GM18907 (cell line): ENCODE measurements around the gene PLXNA1.

ENCODE experiments used
- ATAC-seq: cut with Tn5 transposase; IDR thresholded peaks from one replicate; pipeline ENCODE4 v1.9.1; 2021; ENCODE audit warnings: mild to moderate bottlenecking, moderate library complexity; ENCODE audit not compliant: unreplicated experiment

PLXNA1 gene

GRCh38 chr3:126985132-126985985, 2.4 kb downstream of the PLXNA1 start:
- ATAC-seq: no peak

- ATAC-seq: no peak
Observed at GRCh38 chr3:126986001-126986400, 3.1 kb downstream of the PLXNA1 start.

DNA sequence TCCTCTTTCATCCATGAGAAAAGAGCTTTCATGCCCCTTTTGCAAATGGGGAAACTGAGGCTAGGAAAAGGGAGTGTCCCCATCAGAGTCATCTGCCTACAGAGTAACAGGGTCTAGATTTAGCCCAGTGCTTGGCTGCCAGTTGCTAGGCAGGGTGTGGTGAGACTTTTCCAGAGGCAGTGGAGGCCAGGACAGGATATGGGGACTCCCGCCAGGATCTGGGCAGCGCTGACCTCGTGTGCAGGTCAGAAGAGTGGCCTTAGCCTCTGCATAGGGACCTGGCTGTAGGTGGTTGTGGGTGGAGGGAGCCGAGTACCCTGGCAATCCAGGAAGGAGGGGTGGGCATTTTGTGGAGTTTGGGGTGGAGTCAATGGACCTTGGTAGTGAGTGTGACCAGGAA, 4.2 kb downstream of the PLXNA1 start:
- no peak for ATAC-seq

DNA sequence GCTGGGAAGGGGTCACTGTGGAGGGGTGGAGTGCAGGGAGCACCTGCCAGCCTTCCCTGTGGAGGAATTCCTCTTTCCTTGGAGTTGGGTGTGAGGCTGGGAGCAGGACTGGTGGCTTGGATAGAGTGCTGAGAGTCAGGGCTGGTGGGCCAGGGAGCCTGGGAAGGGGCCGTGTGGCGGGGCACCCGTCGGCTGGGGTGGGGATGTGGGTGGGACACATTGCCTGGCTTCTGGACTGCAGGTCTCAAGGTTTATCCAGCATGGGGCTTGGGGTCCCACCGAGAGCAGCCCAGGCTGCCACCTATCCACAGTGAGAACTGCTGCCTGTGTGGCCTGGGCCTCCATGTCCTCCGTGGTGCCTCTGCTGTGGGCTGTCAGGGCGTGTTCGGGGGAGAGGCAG, 4.7 kb downstream of the PLXNA1 start:
- no peak for ATAC-seq

GRCh38 chr3:126988451-126989021, 5.6 kb downstream of the PLXNA1 start:
- no peak for ATAC-seq

GRCh38 chr3:126989316-126990023, 6.6 kb downstream of the PLXNA1 start:
- no peak for ATAC-seq

DNA sequence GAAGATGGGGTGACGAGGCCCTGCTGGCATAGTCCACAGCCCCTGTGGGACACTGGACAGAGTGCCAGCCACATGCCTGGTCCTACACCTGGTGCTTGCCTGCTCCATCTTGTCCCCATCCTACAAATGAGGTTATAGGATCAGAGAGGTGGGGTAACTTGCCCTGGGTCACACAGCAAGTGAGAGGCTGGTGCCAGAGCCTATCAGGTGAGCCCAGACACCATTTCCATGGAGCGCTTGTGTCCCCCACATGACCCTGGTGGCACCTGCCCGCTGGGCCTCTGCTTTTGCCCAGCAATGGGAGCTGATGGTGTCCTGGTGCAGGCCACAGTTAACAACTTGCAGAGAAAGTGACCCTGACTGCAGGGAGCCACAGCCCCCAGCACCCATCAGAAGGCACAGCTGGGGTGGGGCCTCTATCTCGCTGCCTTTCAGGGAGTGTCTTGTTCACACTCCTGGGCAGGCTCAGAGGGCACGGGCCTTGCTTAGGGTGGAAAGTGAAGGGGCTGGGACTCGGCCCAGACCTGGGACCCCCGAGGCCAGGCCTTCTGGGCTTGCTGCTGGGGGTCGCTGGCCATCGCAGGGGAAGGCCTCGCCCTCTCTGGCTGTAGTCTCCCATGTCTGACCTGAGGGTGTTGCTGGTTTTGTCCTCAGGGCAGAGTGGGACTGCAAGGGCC, 7.2 kb downstream of the PLXNA1 start:
- ATAC-seq: no peak

- no peak for ATAC-seq
Observed at GRCh38 chr3:126990890-126991289, 8.0 kb downstream of the PLXNA1 start.

DNA sequence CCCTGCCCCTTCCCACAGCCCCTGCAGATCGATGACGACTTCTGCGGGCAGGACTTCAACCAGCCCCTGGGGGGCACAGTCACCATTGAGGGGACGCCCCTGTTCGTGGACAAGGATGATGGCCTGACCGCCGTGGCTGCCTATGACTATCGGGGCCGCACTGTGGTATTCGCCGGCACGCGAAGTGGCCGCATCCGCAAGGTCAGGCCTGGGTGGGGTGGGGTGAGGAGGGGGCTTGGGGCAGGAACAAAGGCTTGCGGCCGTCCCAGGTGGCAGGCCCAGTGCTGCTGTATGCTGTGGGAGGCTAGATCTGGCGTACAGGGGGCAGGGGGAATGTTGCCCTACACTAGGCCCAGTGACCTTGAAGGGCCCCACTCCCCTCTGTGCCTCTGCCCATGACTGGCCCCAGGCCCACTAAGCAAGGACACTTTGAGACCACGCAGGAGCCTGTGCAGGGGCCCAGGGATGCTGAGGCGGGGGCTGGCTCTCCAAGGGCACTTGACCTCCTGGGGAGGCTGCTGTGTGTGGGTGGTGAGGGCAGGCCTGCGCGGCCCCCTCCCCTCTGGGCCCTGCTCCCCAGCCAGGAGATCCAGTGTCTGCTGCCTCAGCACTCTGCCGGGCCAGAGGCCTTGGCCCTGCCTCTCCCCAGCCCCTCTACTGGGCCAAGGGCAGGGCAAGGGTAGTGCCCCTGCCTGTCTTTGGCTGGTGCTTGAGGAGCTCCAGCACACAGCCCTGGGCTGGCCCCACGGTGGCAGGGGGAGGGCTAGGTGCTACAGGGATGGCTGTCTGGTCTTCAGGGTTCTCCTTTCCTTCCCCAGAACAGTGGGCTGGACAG, 8.7 kb downstream of the PLXNA1 start:
- ATAC-seq: no peak

DNA sequence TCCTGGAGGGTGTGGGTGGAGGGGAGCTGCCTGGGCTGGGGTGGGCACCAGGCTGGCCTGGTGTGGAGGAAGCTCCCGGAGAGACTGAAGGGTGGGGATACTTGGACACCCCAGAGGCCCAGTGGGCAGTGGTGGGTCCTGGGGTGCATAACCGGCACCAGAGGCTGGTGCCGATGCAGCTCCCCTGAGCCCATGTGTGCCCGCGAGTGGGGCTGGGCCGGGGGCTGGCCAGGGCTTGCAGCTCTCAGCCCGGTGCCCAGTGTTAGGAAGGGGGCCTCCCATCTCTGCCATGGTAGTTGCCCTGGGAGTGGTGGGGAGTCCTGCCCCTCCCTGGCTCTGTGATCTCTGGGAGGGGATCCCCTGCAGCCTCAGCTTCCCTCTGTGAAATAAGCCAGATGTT, 9.3 kb downstream of the PLXNA1 start:
- ATAC-seq: no peak

DNA sequence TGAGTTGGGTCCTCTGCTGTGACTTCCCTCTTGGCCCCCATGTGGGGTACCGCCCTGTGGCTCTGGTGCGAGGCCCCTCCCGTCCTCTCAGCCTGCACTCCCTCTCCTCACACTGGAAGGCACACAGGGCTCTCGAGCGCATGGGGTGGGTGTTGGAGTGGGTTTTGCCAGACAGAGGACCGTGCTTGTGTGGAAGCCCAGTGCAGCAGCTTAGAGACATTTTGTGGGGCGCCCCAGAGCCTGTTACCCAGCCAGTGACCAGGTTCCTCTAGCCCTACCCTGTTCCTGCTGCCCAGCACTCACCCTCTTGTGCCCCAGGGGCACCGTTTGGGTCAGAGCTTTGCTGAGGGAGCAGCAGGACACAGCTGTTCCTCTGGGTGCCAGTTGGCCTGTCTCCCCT, 9.9 kb downstream of the PLXNA1 start:
- ATAC-seq: no peak

GRCh38 chr3:126993436-126993835, 10.5 kb downstream of the PLXNA1 start:
- ATAC-seq: no peak

DNA sequence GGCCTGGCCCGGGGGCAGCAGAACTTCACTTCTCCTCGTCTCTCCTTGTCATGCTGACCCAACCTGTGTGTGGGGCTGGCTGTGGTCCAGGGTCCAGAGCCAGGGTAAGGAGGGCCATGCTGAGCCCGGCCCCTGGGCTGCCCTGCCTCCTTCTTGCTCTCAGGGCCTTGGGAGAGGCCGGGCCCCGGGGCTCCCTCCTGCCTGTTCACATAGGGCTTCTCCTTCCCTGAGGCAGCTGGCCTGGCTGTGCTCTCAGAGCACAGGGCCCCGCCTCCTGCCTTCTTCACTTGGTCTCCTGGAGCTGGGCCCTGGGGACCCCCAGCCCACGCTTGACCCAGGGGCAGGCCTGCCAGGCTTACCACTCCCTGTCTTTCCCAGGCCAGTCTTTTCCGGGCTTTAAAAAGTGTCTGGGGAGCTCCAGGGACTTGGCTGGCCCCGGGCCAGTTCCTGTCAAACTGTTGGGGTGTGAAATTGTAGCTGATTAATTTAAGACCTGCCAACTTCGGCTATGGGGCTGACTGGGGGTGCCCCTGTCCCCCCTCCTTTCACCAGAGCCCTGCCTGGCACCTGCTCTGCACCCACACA, 11.8 kb downstream of the PLXNA1 start:
- ATAC-seq: no peak

DNA sequence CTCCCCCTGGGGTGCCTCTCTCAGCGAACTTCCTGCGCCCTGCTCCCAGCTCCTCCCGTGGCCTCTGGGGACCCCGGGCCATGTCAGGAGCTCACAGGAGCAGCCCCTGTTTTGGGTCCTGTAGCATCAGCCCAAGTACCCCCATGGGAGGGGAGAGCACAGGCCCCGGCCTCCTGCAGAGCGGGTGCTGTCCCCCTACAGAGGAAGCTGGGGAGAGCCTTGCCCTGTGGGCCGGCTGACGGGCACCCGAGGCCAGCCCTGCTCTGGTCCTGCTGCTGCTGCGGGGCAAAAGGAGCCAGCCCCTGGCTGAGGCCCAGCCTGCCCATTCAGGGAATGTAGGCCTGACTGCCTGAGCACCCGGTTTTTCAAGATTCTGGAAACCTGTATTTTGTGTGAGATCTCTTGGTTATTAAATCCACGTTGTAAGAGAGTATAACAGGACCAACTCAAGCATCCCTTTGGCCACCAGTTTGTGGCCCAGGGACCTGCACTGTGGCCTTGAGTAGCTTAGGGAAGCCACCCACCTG, 12.4 kb downstream of the PLXNA1 start:
- ATAC-seq: no peak

DNA sequence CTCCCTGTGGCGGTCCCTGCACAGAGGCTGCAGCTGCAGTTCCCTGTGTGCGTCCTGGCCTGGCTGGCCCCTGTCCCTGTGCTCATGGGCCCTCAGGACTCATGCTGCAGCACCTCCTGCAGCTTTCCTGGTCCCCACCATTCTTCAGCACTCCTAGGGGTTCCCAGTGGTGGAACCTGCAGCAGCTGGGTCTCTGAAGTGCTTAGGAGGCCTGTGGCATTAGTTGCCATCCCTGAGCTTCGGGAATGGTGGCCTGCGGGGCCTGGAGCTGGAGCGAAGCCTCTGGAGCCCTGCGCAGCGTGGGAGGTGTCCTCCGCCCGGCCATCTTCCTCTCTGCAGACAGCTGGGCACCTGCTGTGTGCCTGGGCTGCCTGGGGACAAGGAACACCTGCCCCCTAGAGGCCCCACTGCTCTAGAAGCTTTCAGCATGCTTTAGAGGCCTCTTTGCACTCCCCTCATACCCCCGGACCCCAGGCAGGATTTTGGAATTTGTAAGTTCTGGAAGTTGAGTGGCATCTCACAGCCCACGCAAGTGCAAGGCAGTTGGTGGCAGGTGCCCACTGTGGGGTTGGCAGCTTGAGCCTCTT, 13.1 kb downstream of the PLXNA1 start:
- no peak for ATAC-seq

DNA sequence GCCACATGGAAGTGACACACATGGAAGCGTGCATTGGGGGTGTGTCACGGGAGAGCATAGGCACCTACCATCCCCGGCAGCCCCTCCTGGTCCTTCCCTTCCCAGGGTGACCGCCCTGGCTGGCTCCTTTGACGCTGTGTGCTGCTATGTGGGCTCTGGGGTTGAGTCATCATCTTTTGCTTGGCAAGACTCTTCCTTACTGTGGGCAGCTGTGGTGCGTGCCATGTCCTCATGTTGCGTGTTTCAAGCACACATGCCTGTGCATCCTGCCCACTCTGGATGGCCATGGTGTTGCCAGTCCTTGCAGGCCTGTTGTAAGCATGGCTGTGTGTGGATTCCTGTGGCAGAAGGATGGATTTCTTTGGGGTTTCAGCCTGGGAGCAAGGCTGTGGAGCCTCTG, 14.0 kb downstream of the PLXNA1 start:
- no peak for ATAC-seq

DNA sequence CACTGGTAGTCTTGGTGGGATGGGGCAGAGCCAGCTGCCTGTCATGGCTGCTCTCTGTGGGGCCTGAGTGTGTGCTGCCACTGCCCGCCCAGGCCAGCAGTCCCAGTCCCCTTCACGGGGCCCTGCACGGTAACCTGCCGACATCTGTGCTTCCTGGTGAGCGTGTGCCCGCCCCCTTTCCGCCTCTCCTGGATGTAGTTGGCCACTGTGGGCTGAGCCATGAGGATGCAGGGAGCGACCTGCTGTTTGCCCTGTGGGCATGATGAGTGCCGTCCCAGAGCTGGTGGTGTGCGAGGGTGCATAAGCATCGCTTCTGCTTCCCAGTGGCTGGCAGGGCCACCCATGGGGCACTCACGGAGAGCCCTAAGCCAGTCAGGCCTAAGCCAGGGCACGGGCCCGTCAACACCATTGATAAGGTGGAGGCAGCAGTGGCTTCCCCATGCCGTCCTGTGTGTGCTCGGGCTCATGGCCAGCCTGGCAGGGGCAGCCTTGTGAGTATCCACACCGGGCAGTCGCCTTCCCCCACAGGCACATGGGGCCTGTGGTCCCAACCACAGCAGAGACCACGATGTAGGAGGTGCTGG, 14.6 kb downstream of the PLXNA1 start:
- ATAC-seq: no peak

DNA sequence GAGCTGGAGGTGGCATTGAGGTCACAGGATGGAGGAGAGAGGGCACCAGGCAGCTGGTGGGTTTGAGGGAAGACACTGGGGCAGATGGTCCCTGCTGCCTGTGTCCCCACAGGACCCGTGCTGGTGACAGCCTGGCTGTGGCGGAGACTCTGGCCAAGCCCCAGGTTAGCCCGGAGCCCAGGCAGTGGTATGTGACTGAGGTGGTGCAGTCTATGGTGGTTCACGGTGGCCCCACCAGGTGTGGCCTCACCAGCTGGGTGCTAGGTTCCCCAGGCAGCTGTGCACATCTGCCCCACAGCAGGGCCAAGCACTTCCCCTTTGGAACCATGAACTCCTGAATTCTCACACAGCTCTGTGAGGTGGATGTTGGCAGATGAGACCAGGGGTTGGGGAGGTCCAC, 15.4 kb downstream of the PLXNA1 start:
- no peak for ATAC-seq

GRCh38 chr3:126998728-126999127, 15.8 kb downstream of the PLXNA1 start:
- no peak for ATAC-seq
